IMR-90 (cell line): ENCODE data around the gene CD300LD. TPM values are rescaled to one million over a fixed set of nuclear protein-coding genes. Genes with fewer than 3 reads are reported as not detected.

Source experiments
- ATAC-seq: fragments of 200-7000 bp; cut with Tn5 transposase; 2 replicates; pipeline ENCODE4 v1.9.1; 2020; ENCODE audit warnings: low read depth, mild to moderate bottlenecking, moderate library complexity
- BruUV-seq: library from RNA; stranded (reverse); fragments of 400-500 nt; replicated peaks from 2 replicates; lab custom pipeline; 2021; lab: Mats Ljungman, UMichigan
- CTCF ChIA-PET: fragments of 300-600 bp; formaldehyde crosslinking; extraction: SDS; loops from one replicate; lab custom pipeline; 2021; ENCODE audit warnings: antibody characterized with exemption; lab: Yijun Ruan, JAX
- POLR2A ChIA-PET: fragments of 300-600 bp; sonication (Branson Sonifier 250); formaldehyde crosslinking; loops from one replicate; lab custom pipeline; 2022; ENCODE audit warnings: antibody characterized with exemption; ENCODE audit not compliant: unreplicated experiment; lab: Charles Lee
- DNase-seq: peaks from one replicate; pipeline ENCODE4 v3.0.0; 2013
- H2AFZ ChIP-seq: replicated peaks from 2 replicates; pipeline ENCODE3; 2013; ENCODE audit warnings: low read length, mild to moderate bottlenecking; ENCODE audit not compliant: poor library complexity
- H2AK5ac ChIP-seq: 2 replicates; pipeline ENCODE4 v1.6.1; 2013; ENCODE audit warnings: low read depth, low read length, inconsistent platforms
- H2AK9ac ChIP-seq: replicated peaks from 2 replicates; pipeline ENCODE3; 2013; ENCODE audit warnings: mild to moderate bottlenecking, low read depth, low read length, moderate library complexity; ENCODE audit not compliant: poor library complexity
- H2BK120ac ChIP-seq: 2 replicates; pipeline ENCODE4 v1.6.1; 2013; ENCODE audit warnings: low read depth, low read length, inconsistent platforms
- H2BK15ac ChIP-seq: 3 replicates; pipeline ENCODE4 v1.6.1; 2013; ENCODE audit warnings: low read depth, low read length, inconsistent platforms
- H2BK20ac ChIP-seq: 2 replicates; pipeline ENCODE4 v1.6.1; 2013; ENCODE audit warnings: low read depth, mild to moderate bottlenecking, inconsistent platforms, low read length, moderate library complexity
- H2BK5ac ChIP-seq: 2 replicates; pipeline ENCODE4 v1.6.1; 2013; ENCODE audit warnings: mild to moderate bottlenecking, low read depth, low read length, inconsistent platforms; ENCODE audit not compliant: poor library complexity, severe bottlenecking
- H3K14ac ChIP-seq: replicated peaks from 2 replicates; pipeline ENCODE4 v1.6.1; 2013; ENCODE audit warnings: low read depth, low read length, inconsistent platforms
- H3K18ac ChIP-seq: 2 replicates; pipeline ENCODE4 v1.6.1; 2013; ENCODE audit warnings: low read depth, low read length, control low read depth
- H3K23ac ChIP-seq: 2 replicates; pipeline ENCODE4 v1.6.1; 2013; ENCODE audit warnings: low read depth, low read length, inconsistent platforms
- H3K27ac ChIP-seq: 2 replicates; pipeline ENCODE4 v1.5.1; 2013; ENCODE audit warnings: mild to moderate bottlenecking, control low read depth, low read length; ENCODE audit not compliant: insufficient read depth
- H3K27me3 ChIP-seq: 2 replicates; pipeline ENCODE4 v1.6.1; 2013; ENCODE audit warnings: low read length; ENCODE audit not compliant: control insufficient read depth, insufficient read depth
- H3K36me3 ChIP-seq: 2 replicates; pipeline ENCODE4 v1.6.1; 2013; ENCODE audit warnings: low read length, mixed read lengths; ENCODE audit not compliant: control insufficient read depth, insufficient read depth
- H3K4ac ChIP-seq: 2 replicates; pipeline ENCODE4 v1.6.1; 2013; ENCODE audit warnings: low read depth, low read length, inconsistent platforms
- H3K4me1 ChIP-seq: 2 replicates; pipeline ENCODE4 v1.6.1; 2013; ENCODE audit warnings: low read length, mixed read lengths; ENCODE audit not compliant: control insufficient read depth, insufficient read depth
- H3K4me2 ChIP-seq: 2 replicates; pipeline ENCODE4 v1.6.1; 2013; ENCODE audit warnings: low read depth, mild to moderate bottlenecking, control low read depth, low read length, moderate library complexity
- H3K4me3 ChIP-seq: 2 replicates; pipeline ENCODE4 v1.5.1; 2013; ENCODE audit warnings: low read depth, mild to moderate bottlenecking, control low read depth, low read length, moderate library complexity; ENCODE audit not compliant: insufficient read depth
- H3K56ac ChIP-seq: 2 replicates; pipeline ENCODE4 v1.6.1; 2013; ENCODE audit warnings: low read length, inconsistent platforms; ENCODE audit not compliant: insufficient read depth; ENCODE audit errors: extremely low read depth
- H3K79me1 ChIP-seq, 2 experiments: 2 replicates each; pipeline ENCODE4 v1.6.1; 2013; ENCODE audit warnings: low read length in 2 of 2, inconsistent platforms in 1 of 2, low read depth in 1 of 2
- H3K9ac ChIP-seq: 2 replicates; pipeline ENCODE4 v1.6.1; 2013; ENCODE audit warnings: low read depth, low read length, control low read depth
- H3K9me1 ChIP-seq: 2 replicates; pipeline ENCODE4 v1.6.1; 2013; ENCODE audit warnings: low read length, inconsistent platforms; ENCODE audit not compliant: insufficient read depth
- H3K9me3 ChIP-seq: 2 replicates; pipeline ENCODE4 v1.6.1; 2013; ENCODE audit warnings: low read length; ENCODE audit not compliant: control insufficient read depth, insufficient read depth
- H4K20me1 ChIP-seq: 2 replicates; pipeline ENCODE4 v1.6.1; 2013; ENCODE audit warnings: low read length, inconsistent platforms; ENCODE audit not compliant: insufficient read depth
- H4K5ac ChIP-seq: 2 replicates; pipeline ENCODE4 v1.6.1; 2013; ENCODE audit warnings: mild to moderate bottlenecking, low read depth, low read length, control low read depth
- H4K8ac ChIP-seq, 2 experiments: 2 replicates each; pipeline ENCODE4 v1.6.1; 2013; ENCODE audit warnings: low read depth in 2 of 2, low read length in 2 of 2, control low read depth in 1 of 2, inconsistent platforms in 1 of 2
- H4K91ac ChIP-seq: 2 replicates; pipeline ENCODE4 v1.6.1; 2013; ENCODE audit warnings: low read depth, low read length, inconsistent platforms; ENCODE audit not compliant: insufficient read depth
- BHLHE40 ChIP-seq: fragments of 150-350 bp; IDR thresholded peaks from 2 replicates; pipeline ENCODE4 v1.6.1; 2016; ENCODE audit warnings: mild to moderate bottlenecking, low read depth, low read length
- SMC3 ChIP-seq: fragments of 150-350 bp; IDR thresholded peaks from 2 replicates; pipeline ENCODE4 v1.6.1; 2016; ENCODE audit warnings: low read depth, mild to moderate bottlenecking, antibody characterized with exemption, low read length, moderate library complexity
- WGBS, 2 experiments: methylation state at CpG; one replicate each; pipeline versions ENCODE4 v1.1.5 to v1.1.7; 2013; ENCODE audit warnings: missing lambda C conversion rate in 2 of 2; ENCODE audit not compliant: insufficient read length in 1 of 2; ENCODE audit errors: extremely low coverage in 2 of 2; 5-methylcytosine and 5-hydroxymethylcytosine counted together
- dilution Hi-C: fragments of 300-500 bp; cut with HindIII; formaldehyde crosslinking; loops from one replicate; pipeline ENCODE4 v1.14.3; 2018; ENCODE audit warnings: low sequenced_read_pairs; ENCODE audit not compliant: unreplicated experiment
- in situ Hi-C: fragments of 300-500 bp; cut with MboI; formaldehyde crosslinking; loops from 3 replicates; pipeline ENCODE4 v1.14.3; 2019; ENCODE audit warnings: low sequenced_read_pairs, inconsistent platforms, mixed read lengths
- intact Hi-C: fragments of 100-400 bp; cut with micrococcal nuclease; formaldehyde crosslinking; loops from 2 replicates; pipeline ENCODE4 v1.10.0; 2022
- polyA plus RNA-seq, 3 experiments: library from polyadenylated mRNA; depleted of rRNA; stranded (reverse); fragments of >200 nt; gene quantifications; 2 replicates each; pipeline ENCODE4 v1.2.3, GENCODE V29; 2012; ENCODE audit warnings: low replicate concordance in 1 of 3
- total RNA-seq: library from RNA; depleted of rRNA; stranded (reverse); fragments of >200 nt; gene quantifications from 2 replicates; pipeline ENCODE4 v1.2.3, GENCODE V29; 2012
- TF ChIP-seq, protein P1 (sequence below): fragments of 150-350 bp; IDR thresholded peaks from 2 replicates; pipeline ENCODE4 v1.6.1; 2017; ENCODE audit warnings: mild to moderate bottlenecking, antibody characterized with exemption, low read length, low read depth
- TF ChIP-seq, protein P2 (sequence below): fragments of 150-350 bp; IDR thresholded peaks from 2 replicates; pipeline ENCODE4 v1.6.1; 2016; ENCODE audit warnings: low read depth, mild to moderate bottlenecking, low read length, moderate library complexity, borderline replicate concordance

The CD300LD gene
- total and polyA plus RNA-seq, 2 of the 4 experiments (the other 2 are of a cell fraction), result not detected

DNA sequence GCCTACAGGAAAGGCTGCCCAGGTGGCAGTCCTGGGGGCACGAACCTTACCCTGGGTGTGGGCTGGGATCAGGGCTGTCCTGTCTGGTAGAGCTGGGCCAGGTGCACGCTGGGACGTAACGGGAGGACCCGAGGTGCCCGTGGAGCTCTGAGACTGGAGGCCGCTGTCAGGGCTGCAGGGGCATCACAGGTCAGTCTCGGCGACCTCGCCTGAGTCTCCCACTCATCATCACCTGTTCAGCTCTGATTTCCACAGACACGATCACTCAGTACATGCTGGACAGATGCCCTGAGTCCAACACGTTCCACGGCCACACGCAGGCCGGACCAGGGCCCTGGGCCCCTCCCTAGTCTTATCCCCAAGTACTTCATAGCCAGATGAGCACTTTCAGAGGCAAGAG, 41.5 kb downstream of the CD300LD start:
- Histone ChIP-seq H2AK9ac (no peak overlapping the region), H3K9me3 (peaks cover 22% of the 10 kb centered on the region), H2AFZ (no peak overlapping the region), H3K4me2 (no peak overlapping the region), H3K14ac (no peak overlapping the region), H4K8ac (no peak overlapping the region), H2BK15ac (no peak overlapping the region), H4K5ac (no peak overlapping the region), H3K79me1 (no peaks in the 10 kb centered on the region), H3K18ac (no peak overlapping the region), H3K9ac (no peak overlapping the region), H4K91ac (no peak overlapping the region), H3K4me1 (no peaks in the 10 kb centered on the region), H2BK20ac (no peak overlapping the region), H3K23ac (no peak overlapping the region), H3K9me1 (no peaks in the 10 kb centered on the region), H3K27ac (no peak overlapping the region), H4K20me1 (no peaks in the 10 kb centered on the region), H2AK5ac (no peak overlapping the region), H3K4ac (no peak overlapping the region), H3K56ac (no peak overlapping the region), H2BK5ac (no peak overlapping the region), H3K27me3 (no peaks in the 10 kb centered on the region), H3K36me3 (no peaks in the 10 kb centered on the region), H3K4me3 (no peak overlapping the region), H2BK120ac (no peak overlapping the region)
- ATAC-seq (no peak), DNase-seq (no peak)
- ChIA-PET CTCF (no interaction called here), POLR2A (no interaction called here)
- dilution Hi-C loops, result no loop called here
- 76% methylated on average over 5 of the region's 15 CpGs; no CpG with 5 or more reads in 1 of the 2 experiments for WGBS, 2 experiments
- in situ Hi-C loops, result no loop called here
- TF ChIP-seq BHLHE40 (no peak), SMC3 (no peak)
- TF ChIP-seq, protein P1, sequence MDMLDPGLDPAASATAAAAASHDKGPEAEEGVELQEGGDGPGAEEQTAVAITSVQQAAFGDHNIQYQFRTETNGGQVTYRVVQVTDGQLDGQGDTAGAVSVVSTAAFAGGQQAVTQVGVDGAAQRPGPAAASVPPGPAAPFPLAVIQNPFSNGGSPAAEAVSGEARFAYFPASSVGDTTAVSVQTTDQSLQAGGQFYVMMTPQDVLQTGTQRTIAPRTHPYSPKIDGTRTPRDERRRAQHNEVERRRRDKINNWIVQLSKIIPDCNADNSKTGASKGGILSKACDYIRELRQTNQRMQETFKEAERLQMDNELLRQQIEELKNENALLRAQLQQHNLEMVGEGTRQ, result no peak
- TF ChIP-seq, protein P2, sequence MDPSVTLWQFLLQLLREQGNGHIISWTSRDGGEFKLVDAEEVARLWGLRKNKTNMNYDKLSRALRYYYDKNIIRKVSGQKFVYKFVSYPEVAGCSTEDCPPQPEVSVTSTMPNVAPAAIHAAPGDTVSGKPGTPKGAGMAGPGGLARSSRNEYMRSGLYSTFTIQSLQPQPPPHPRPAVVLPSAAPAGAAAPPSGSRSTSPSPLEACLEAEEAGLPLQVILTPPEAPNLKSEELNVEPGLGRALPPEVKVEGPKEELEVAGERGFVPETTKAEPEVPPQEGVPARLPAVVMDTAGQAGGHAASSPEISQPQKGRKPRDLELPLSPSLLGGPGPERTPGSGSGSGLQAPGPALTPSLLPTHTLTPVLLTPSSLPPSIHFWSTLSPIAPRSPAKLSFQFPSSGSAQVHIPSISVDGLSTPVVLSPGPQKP, result no peak
- intact Hi-C loops, result no loop called here
- no TSS peak for BruUV-seq
